Lower leg skin (tissue), 4 donors: ENCODE results near the gene RBL1. TPM values are rescaled to one million over a fixed set of nuclear protein-coding genes. Genes with fewer than 3 reads are reported as not detected.

Source experiments
- DNase-seq, 2 donors: peaks; one replicate each; pipeline ENCODE4 v3.0.0-alpha.2; 2019; ENCODE audit warnings: low spot score in 2 of 2
- H3K4me3 ChIP-seq: fragments of 200-600 bp; sonication (generic); 2 replicates; pipeline ENCODE4 v1.5.1; 2017; ENCODE audit warnings: mild to moderate bottlenecking, low read depth; ENCODE audit not compliant: poor library complexity, severe bottlenecking
- CTCF ChIP-seq, 3 donors: fragments of 450-650 bp; IDR thresholded peaks; one replicate each; pipeline ENCODE4 v1.5.1; 2016; ENCODE audit warnings: antibody characterized with exemption in 3 of 3, mild to moderate bottlenecking in 3 of 3, moderate library complexity in 2 of 3
- POLR2A ChIP-seq, 2 donors: fragments of 450-650 bp; IDR thresholded peaks; one replicate each; pipeline ENCODE4 v1.6.1; 2016 to 2017; ENCODE audit warnings: antibody characterized with exemption in 2 of 2, mild to moderate bottlenecking in 1 of 2, moderate library complexity in 1 of 2
- WGBS, 2 donors: methylation state at CpG; one replicate each; pipeline ENCODE4 v1.1.5; 2018; 5-methylcytosine and 5-hydroxymethylcytosine counted together
- intact Hi-C: fragments of 100-400 bp; cut with DNase I; formaldehyde crosslinking; loops from one replicate; pipeline ENCODE4 v1.15.0; 2023; ENCODE audit warnings: low total_unique reads
- total RNA-seq, 4 donors: library from RNA; depleted of rRNA; stranded (reverse); fragments of >200 nt; gene quantifications; one replicate each; pipeline ENCODE4 v1.1.0, GENCODE V29; 2016

Gene RBL1
- total RNA-seq, 4 donors from 2014 or later: 3.4 to 5.3 (median 4.8) TPM

DNA sequence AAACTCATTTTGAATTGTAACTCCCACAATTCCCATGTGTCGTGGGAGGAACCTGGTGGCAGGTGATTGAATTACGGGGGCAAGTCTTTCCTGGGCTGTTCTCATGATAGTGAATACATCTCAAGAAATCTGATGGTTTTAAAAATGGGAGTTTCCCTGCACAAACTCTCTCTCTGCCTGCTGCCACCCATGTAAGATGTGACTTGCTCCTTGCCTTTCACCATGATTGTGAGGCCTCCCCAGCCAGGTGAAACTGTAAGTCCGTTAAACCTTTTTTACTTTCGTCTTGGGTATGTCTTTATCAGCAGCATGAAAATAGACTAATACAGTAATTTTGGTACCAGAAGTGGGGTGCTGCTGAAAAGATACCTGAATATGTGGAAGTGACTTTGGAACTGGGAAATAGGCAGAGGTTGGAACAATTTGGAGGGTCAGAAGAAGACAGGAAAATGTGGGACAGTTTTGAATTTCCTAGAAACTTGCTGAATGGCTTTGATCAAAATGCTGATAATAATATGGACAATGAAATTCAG is 102.9 kb downstream of the RBL1 start:
- H3K4me3 ChIP-seq: no peak overlapping the region
- intact Hi-C loops: no loop called here
- TF ChIP-seq CTCF (IDR thresholded peaks at IDR 0.05) (no peak), POLR2A (IDR thresholded peaks at IDR 0.05) (no peak)
- DNase-seq: no peak
- WGBS, 2 donors: 94% methylated on average over 4 of the region's 4 CpGs

GRCh38 chr20:36991703-36992102 is 104.1 kb downstream of the RBL1 start:
- no peak for TF ChIP-seq POLR2A (IDR thresholded peaks at IDR 0.05)
- no peak for TF ChIP-seq CTCF (IDR thresholded peaks at IDR 0.05)
- H3K4me3 ChIP-seq: no peak overlapping the region
- 76 to 95% methylated on average over 3 of the region's 3 CpGs for WGBS, 2 donors
- no peak for DNase-seq
- intact Hi-C loops: no loop called here

GRCh38 chr20:36989797-36990196 is 106.0 kb downstream of the RBL1 start:
- TF ChIP-seq POLR2A (IDR thresholded peaks at IDR 0.05): no peak
- no peak for TF ChIP-seq CTCF (IDR thresholded peaks at IDR 0.05)
- no peak for DNase-seq
- WGBS, 2 donors: 67 to 74% methylated on average over 6 of the region's 6 CpGs
- intact Hi-C loops: no loop called here
- no peak overlapping the region for H3K4me3 ChIP-seq

DNA sequence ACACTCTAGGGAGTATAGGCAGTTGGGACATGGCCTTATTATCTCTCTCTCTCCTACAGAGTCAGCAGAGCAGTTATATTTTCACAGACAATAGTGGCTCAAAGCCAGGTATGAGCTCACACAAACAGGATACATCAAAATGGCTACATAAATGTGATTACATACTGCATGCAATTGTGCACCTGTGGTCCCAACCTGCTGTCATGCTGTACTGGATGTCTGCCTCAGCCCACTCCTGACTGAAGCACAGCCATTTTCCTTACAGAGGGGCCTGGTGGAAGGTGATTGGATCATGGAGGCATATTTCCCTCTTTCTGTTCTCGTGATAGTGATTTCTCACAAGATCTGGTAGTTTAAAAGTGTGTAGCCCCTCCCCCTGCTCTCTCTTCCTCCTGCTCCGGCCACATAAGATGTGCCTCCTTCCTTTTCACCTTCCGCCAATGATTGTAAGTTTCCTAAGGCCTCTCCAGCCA is 107.3 kb downstream of the RBL1 start:
- no peak for DNase-seq
- TF ChIP-seq POLR2A (IDR thresholded peaks at IDR 0.05) (no peak), CTCF (IDR thresholded peaks at IDR 0.05) (no peak)
- intact Hi-C loops: no loop called here
- H3K4me3 ChIP-seq: no peak overlapping the region
- WGBS, 2 donors: 79 to 80% methylated on average over 3 of the region's 3 CpGs

GRCh38 chr20:36984257-36984638 is 111.5 kb downstream of the RBL1 start:
- intact Hi-C loops: no loop called here
- no peak overlapping the region for H3K4me3 ChIP-seq
- no peak for TF ChIP-seq CTCF (IDR thresholded peaks at IDR 0.05)
- WGBS, 2 donors: 75 to 78% methylated on average over 6 of the region's 6 CpGs
- no peak for DNase-seq
